ENCODE measurements around the gene STK26.

DNA sequence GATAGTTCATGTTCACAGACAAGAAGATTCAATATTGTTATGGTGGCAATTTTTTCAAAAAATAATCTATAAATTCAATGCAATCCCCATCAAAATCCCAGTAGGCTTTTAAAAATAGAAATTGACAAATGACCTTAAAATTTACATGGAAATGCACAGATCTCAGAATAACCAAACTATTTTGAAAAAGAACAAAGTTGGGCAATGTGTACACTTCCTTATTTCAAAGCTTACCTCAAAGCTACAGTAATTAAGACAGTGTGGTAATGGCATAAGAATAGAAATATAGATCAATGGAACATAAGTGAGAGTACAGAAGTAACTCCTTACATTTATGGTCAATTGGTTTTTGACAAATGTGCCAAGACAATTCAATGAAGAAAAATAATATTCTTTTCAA lies 65.8 kb downstream of the STK26 start:
- TF ChIP-seq POLR2AphosphoS5 (IDR thresholded peaks at IDR 0.05) (no peak), POLR2A (IDR thresholded peaks at IDR 0.05) (no peak), EP300 (IDR thresholded peaks at IDR 0.05) (no peak)
- TF ChIP-seq, protein P1, sequence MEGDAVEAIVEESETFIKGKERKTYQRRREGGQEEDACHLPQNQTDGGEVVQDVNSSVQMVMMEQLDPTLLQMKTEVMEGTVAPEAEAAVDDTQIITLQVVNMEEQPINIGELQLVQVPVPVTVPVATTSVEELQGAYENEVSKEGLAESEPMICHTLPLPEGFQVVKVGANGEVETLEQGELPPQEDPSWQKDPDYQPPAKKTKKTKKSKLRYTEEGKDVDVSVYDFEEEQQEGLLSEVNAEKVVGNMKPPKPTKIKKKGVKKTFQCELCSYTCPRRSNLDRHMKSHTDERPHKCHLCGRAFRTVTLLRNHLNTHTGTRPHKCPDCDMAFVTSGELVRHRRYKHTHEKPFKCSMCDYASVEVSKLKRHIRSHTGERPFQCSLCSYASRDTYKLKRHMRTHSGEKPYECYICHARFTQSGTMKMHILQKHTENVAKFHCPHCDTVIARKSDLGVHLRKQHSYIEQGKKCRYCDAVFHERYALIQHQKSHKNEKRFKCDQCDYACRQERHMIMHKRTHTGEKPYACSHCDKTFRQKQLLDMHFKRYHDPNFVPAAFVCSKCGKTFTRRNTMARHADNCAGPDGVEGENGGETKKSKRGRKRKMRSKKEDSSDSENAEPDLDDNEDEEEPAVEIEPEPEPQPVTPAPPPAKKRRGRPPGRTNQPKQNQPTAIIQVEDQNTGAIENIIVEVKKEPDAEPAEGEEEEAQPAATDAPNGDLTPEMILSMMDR (IDR thresholded peaks at IDR 0.05): no peak
